Stimulated activated CD8-positive, alpha-beta memory T cell treated with anti-CD3 and anti-CD28 coated beads, Interleukin-7, amount 100 ng/mL, for 24 hours (primary cell): ENCODE measurements around the gene CYCS.
"Not testable (repeated sequence)": the region's sequence is repeated elsewhere in the genome, so short reads cannot be mapped to it uniquely, and the experiment has no call there.

ENCODE experiments used
- DNase-seq: peaks from one replicate; pipeline ENCODE4 v3.0.0-alpha.2; 2020; ENCODE audit warnings: low read depth

CYCS gene

DNA sequence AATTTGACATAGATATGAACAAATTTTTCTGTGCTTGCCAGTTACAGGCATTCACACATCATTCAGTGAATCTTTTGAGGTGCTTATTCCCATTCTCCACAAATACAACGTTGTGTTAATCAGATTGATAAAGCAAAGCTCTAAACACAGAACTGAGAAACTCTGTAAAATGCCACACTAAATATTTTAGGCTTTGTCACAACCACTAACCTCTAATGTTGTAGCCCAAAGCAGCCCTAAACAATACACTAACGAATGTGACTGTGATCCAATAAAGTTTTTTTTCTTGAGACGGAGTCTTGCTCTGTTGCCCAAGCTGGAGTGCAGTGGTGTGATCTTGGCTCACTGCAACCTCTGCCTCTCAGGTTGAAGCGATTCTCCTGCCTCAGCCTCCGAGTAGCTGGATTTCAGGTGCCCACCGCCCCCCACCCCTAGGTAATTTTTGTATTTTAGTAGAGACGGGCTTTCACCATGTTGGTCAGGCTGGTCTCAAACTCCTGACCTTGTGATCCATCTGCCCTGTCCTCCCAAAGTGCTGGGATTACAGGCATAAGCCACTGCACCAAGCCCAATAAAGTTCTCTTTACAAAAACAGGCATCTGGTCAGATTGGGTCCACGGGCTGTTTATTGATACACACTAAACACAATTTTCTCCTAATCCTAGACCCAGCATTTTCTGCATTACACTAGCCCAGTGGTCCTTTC, 6.9 kb downstream of the CYCS start:
- no peak for DNase-seq

GRCh38 chr7:25117226-25118047, 7.6 kb downstream of the CYCS start:
- no peak for DNase-seq

GRCh38 chr7:25116621-25117020, 8.4 kb downstream of the CYCS start:
- DNase-seq = no peak

DNA sequence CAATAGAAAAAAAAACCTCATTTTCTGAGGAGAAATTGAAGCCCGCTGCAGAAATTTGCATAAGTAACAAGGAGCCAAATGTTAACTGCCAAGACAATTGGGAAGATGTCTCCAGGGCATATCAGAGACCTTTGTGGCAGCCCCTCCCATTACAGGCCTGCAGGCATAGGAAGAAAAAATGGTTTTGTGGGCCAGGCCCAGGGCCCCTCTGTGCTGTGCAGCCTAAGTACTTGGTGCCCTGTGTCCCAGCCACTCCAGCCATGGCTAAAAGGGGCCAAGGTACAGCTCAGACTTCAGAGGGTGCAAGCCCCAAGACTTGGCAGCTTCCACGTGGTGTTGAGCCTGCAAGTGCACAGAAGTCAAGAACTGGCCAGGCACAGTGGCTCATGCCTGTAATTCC, 14.5 kb downstream of the CYCS start:
- not testable (repeated sequence) for DNase-seq

GRCh38 chr7:25109276-25109675, 15.8 kb downstream of the CYCS start:
- no peak for DNase-seq

DNA sequence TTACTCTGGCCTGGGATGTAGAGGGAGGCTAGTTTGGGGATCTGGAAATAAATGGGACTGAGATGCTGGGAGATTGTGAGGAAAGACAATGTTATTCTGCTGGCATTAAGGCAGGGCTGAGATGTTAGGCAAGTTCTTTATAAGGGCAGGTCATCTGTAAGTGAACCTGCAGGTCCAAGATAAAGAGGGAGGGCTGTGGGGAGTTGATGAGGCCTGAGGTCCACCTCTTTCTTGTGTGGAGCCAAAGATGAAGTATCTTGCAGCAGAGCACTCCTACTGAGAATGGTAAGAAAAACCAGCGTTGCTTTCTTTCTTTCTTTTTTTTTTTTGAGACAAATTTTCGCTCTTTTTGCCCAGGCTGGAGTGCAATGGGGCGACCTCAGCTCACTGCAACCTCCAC, 19.1 kb downstream of the CYCS start:
- no peak for DNase-seq

DNA sequence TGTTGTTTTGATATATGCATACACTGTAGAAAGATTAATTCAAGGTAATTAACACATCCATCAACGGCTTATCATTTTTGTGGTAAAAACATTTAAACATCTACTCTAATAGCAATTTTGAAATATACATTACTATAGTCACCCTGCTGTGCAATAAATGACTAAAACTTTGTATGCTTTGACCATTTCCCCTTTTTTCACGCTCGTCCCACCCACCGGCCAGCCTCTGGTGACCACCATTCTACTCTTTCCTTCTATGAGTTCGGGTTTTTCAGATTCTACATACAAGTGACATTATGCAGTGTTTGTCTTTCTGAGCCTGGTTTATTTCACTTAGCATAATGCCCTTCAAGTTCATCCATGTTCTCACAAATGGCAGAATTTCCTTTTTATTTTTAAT, 21.3 kb downstream of the CYCS start:
- DNase-seq = no peak

DNA sequence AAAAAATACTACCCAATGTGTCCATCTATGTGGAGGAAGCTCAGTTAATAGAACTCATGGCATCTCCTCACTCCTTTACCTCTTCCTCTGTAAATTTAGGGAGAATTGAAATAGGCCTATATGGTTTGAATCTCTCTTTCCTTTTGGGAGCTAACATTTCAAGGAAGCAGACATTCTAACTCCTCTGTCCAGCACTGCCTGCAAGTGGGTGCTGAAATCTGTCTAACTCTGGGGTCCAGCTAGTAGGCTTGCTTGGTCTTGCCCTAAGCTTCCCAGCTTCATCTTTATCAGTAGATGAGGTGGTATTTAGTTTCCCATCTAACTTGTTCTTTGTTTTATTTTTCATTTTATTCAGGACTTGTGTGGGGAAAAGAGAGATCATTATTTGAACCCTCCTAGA, 23.2 kb downstream of the CYCS start:
- DNase-seq = no peak

GRCh38 chr7:25098096-25099046, 26.7 kb downstream of the CYCS start:
- DNase-seq = peak; percentile 23

DNA sequence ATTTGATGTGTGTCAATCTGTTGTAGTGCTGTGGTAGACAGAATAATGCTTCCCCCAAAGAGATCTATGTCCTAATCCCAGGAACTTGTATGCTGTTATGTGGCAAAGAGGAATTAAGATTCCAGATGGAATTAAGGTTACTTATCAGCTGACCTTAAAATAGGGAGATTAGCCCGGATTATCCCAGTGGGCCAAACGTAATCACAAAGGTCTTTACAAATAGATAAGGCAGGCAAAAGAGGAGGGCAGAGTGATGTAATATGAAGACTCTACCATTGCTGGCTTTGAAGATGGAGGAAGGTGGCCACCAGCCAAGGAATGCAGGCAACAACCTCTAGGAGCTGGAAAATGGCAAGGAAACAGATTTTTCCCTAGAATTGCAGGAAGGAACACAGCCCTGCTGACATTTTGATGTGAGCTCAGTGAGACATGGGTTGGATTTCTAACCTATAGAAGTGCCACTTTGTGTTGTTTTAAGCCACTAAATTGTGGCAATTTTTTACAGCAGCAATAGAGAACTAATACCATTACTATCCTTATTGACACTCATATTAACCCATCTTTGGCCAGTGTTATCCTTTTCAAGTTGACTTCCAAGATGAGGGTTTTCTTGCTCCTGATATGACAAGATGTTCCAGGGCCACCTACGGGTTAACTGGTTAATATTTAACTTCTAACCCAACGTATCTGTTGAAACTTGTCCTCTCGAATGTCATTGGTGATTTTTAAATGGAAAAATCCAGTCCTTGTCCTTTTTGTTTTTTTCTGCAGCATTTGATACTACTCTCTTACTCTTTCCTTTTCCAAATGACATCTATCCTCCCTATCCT, 29.3 kb downstream of the CYCS start:
- DNase-seq = no peak

GRCh38 chr7:25093268-25093826, 31.7 kb downstream of the CYCS start:
- peak; percentile 73 for DNase-seq

- no peak for DNase-seq
Observed at GRCh38 chr7:25091779-25092178, 33.3 kb downstream of the CYCS start.

DNA sequence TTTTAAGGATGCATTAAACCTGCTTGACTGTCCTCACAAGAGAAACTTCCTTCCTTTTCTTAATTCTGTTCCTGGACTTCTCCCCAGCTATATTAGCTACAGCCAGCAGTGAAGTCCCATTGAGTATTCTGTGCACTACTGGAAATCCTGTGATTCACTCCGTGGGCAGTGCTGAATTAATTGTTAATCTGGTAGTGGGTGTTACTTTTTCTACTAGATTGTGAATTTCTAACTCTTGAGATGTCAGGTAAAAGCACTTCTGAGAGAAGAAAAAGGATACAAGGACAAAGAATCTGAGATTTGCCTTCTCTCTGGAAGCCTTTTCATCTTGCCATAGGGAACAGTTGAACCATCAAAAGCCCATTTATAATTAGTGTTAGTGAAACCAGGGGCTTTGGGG, 33.9 kb downstream of the CYCS start:
- no peak for DNase-seq

- no peak for DNase-seq
Observed at GRCh38 chr7:25090374-25090773, 34.7 kb downstream of the CYCS start.

GRCh38 chr7:25087855-25088254, 37.2 kb downstream of the CYCS start:
- DNase-seq = no peak

DNA sequence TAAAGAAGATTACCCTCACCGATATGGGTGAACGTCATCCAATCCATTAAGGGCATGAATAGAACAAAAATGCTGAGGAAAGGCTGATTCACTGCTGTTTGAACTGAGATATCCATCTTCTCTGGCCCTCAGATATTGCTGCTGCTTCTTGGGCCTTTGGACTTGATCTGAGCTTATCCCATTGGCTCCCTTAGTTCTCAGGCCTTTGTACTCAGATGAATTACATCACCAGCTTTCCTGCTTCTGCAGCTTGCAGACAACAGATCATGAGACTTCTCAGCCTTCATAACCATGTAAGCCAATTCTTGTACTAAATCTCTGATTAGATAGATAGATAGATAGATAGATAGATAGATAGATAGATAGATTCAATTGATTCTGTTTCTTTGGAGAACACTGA, 40.2 kb downstream of the CYCS start:
- DNase-seq = no peak

DNA sequence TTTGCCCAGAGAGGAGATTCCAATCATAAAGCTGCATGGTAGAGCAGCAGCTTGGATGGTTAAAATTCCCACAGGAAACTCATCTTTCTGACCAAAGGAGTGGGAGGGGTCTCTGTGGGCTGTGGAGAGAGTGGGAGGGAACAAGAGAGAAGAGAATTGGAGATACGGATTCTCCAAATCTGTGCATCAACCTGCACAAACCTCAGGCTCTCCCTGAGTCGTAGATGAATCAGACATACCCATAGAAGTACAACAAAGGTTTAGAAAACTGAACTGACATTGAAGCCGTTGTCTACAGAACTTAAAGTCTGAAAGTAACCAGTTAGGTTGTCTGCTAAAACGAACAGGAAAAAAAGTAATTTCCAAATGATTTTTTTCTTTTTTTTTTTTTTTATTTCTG, 41.9 kb downstream of the CYCS start:
- DNase-seq = no peak

GRCh38 chr7:25082041-25082440, 43.0 kb downstream of the CYCS start:
- DNase-seq = not testable (repeated sequence)

GRCh38 chr7:25077096-25077495, 48.0 kb downstream of the CYCS start:
- DNase-seq = no peak

GRCh38 chr7:25075459-25075858, 49.6 kb downstream of the CYCS start:
- DNase-seq = no peak

GRCh38 chr7:25073451-25073850, 51.6 kb downstream of the CYCS start:
- DNase-seq = no peak
